ENCODE data around the gene HERC2. TPM values are rescaled to one million over a fixed set of nuclear protein-coding genes. Genes with fewer than 3 reads are reported as not detected.

Gene HERC2
- total and polyA plus RNA-seq, 9 of the 15 experiments (the other 6 are each of a cell fraction or from before 2014, with no cell fraction given), result 10.6 to 84.0 (median 42.6) TPM

GRCh38 chr15:28098766-28099554 is 223.0 kb downstream of the HERC2 start, which contains the start of gene OCA2 (continued):
- TF ChIP-seq, protein P1, sequence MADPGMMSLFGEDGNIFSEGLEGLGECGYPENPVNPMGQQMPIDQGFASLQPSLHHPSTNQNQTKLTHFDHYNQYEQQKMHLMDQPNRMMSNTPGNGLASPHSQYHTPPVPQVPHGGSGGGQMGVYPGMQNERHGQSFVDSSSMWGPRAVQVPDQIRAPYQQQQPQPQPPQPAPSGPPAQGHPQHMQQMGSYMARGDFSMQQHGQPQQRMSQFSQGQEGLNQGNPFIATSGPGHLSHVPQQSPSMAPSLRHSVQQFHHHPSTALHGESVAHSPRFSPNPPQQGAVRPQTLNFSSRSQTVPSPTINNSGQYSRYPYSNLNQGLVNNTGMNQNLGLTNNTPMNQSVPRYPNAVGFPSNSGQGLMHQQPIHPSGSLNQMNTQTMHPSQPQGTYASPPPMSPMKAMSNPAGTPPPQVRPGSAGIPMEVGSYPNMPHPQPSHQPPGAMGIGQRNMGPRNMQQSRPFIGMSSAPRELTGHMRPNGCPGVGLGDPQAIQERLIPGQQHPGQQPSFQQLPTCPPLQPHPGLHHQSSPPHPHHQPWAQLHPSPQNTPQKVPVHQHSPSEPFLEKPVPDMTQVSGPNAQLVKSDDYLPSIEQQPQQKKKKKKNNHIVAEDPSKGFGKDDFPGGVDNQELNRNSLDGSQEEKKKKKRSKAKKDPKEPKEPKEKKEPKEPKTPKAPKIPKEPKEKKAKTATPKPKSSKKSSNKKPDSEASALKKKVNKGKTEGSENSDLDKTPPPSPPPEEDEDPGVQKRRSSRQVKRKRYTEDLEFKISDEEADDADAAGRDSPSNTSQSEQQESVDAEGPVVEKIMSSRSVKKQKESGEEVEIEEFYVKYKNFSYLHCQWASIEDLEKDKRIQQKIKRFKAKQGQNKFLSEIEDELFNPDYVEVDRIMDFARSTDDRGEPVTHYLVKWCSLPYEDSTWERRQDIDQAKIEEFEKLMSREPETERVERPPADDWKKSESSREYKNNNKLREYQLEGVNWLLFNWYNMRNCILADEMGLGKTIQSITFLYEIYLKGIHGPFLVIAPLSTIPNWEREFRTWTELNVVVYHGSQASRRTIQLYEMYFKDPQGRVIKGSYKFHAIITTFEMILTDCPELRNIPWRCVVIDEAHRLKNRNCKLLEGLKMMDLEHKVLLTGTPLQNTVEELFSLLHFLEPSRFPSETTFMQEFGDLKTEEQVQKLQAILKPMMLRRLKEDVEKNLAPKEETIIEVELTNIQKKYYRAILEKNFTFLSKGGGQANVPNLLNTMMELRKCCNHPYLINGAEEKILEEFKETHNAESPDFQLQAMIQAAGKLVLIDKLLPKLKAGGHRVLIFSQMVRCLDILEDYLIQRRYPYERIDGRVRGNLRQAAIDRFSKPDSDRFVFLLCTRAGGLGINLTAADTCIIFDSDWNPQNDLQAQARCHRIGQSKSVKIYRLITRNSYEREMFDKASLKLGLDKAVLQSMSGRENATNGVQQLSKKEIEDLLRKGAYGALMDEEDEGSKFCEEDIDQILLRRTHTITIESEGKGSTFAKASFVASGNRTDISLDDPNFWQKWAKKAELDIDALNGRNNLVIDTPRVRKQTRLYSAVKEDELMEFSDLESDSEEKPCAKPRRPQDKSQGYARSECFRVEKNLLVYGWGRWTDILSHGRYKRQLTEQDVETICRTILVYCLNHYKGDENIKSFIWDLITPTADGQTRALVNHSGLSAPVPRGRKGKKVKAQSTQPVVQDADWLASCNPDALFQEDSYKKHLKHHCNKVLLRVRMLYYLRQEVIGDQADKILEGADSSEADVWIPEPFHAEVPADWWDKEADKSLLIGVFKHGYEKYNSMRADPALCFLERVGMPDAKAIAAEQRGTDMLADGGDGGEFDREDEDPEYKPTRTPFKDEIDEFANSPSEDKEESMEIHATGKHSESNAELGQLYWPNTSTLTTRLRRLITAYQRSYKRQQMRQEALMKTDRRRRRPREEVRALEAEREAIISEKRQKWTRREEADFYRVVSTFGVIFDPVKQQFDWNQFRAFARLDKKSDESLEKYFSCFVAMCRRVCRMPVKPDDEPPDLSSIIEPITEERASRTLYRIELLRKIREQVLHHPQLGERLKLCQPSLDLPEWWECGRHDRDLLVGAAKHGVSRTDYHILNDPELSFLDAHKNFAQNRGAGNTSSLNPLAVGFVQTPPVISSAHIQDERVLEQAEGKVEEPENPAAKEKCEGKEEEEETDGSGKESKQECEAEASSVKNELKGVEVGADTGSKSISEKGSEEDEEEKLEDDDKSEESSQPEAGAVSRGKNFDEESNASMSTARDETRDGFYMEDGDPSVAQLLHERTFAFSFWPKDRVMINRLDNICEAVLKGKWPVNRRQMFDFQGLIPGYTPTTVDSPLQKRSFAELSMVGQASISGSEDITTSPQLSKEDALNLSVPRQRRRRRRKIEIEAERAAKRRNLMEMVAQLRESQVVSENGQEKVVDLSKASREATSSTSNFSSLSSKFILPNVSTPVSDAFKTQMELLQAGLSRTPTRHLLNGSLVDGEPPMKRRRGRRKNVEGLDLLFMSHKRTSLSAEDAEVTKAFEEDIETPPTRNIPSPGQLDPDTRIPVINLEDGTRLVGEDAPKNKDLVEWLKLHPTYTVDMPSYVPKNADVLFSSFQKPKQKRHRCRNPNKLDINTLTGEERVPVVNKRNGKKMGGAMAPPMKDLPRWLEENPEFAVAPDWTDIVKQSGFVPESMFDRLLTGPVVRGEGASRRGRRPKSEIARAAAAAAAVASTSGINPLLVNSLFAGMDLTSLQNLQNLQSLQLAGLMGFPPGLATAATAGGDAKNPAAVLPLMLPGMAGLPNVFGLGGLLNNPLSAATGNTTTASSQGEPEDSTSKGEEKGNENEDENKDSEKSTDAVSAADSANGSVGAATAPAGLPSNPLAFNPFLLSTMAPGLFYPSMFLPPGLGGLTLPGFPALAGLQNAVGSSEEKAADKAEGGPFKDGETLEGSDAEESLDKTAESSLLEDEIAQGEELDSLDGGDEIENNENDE (IDR thresholded peaks at IDR 0.05; ENCODE audit: low read depth, low read length), result no peak
- TF ChIP-seq CHCHD3 (CRISPR knock-in tag; IDR thresholded peaks at IDR 0.05) (no peak), UBTF (IDR thresholded peaks at IDR 0.05; ENCODE audit: borderline replicate concordance in 1 of 2, low read depth in 2 of 2, low read length in 2 of 2) (no peak), MED1 (CRISPR knock-in tag; IDR thresholded peaks at IDR 0.05; ENCODE audit: borderline replicate concordance) (no peak), ZNF644 (tag; IDR thresholded peaks at IDR 0.05; ENCODE audit: low read depth) (no peak), NFRKB (IDR thresholded peaks at IDR 0.05; ENCODE audit: low read depth) (no peak), RHOXF2B (CRISPR knock-in tag; conservative IDR thresholded peaks at IDR 0.05) (no peak), XRCC3 (IDR thresholded peaks at IDR 0.05) (no peak), BRF1 (IDR thresholded peaks at IDR 0.05; ENCODE audit: borderline replicate concordance, extremely low read depth, insufficient read length) (no peak), SAFB (IDR thresholded peaks at IDR 0.05; ENCODE audit: borderline replicate concordance, low read depth, low read length) (no peak), ZNF589 (CRISPR knock-in tag; IDR thresholded peaks at IDR 0.05; ENCODE audit: low read depth) (no peak)
- TF ChIP-seq, protein P2, sequence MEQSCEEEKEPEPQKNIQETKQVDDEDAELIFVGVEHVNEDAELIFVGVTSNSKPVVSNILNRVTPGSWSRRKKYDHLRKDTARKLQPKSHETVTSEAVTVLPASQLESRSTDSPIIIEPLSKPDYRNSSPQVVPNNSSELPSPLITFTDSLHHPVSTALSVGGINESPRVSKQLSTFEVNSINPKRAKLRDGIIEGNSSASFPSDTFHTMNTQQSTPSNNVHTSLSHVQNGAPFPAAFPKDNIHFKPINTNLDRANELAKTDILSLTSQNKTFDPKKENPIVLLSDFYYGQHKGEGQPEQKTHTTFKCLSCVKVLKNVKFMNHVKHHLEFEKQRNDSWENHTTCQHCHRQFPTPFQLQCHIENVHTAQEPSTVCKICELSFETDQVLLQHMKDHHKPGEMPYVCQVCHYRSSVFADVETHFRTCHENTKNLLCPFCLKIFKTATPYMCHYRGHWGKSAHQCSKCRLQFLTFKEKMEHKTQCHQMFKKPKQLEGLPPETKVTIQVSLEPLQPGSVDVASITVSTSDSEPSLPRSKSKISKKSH (CRISPR knock-in tag; IDR thresholded peaks at IDR 0.05), result no peak
